ENCODE data around the gene AP5Z1. TPM values are rescaled to one million over a fixed set of nuclear protein-coding genes. Genes with fewer than 3 reads are reported as not detected.

Gene AP5Z1
- total and polyA plus RNA-seq, 2 experiments from 2014 or later: 21.1 to 22.6 TPM

GRCh38 chr7:4820967-4821471 is 45.6 kb downstream of the AP5Z1 start:
- no peaks in the 10 kb centered on the region for H3K36me3 ChIP-seq
- no peaks in the 10 kb centered on the region for H3K4me1 ChIP-seq (ENCODE audit: low read depth)
- no peak for DNase-seq (ENCODE audit: low read depth in 1 of 2, low spot score in 1 of 2)
- H3K27me3 ChIP-seq: no peaks in the 10 kb centered on the region
- TF ChIP-seq CTCF (IDR thresholded peaks at IDR 0.05; ENCODE audit: low read depth, low read length): no peak
- no peak overlapping the region for H3K4me3 ChIP-seq
- no peak overlapping the region for H3K27ac ChIP-seq
- no peaks in the 10 kb centered on the region for H3K9me3 ChIP-seq (ENCODE audit: low read depth)

GRCh38 chr7:4822677-4823076 is 47.3 kb downstream of the AP5Z1 start:
- no peak for TF ChIP-seq CTCF (IDR thresholded peaks at IDR 0.05; ENCODE audit: low read depth, low read length)
- H3K27ac ChIP-seq: no peak overlapping the region
- H3K9me3 ChIP-seq (ENCODE audit: low read depth): no peaks in the 10 kb centered on the region
- H3K4me1 ChIP-seq (ENCODE audit: low read depth): no peaks in the 10 kb centered on the region
- H3K4me3 ChIP-seq: no peak overlapping the region
- no peaks in the 10 kb centered on the region for H3K27me3 ChIP-seq
- no peaks in the 10 kb centered on the region for H3K36me3 ChIP-seq
- DNase-seq (ENCODE audit: low read depth in 1 of 2, low spot score in 1 of 2): no peak

GRCh38 chr7:4823441-4824119 is 48.2 kb downstream of the AP5Z1 start:
- Histone ChIP-seq H3K27me3 (no peaks in the 10 kb centered on the region), H3K4me3 (no peak overlapping the region), H3K4me1 (ENCODE audit: low read depth) (no peaks in the 10 kb centered on the region), H3K36me3 (no peaks in the 10 kb centered on the region), H3K27ac (no peak overlapping the region), H3K9me3 (ENCODE audit: low read depth) (no peaks in the 10 kb centered on the region)
- no peak for TF ChIP-seq CTCF (IDR thresholded peaks at IDR 0.05; ENCODE audit: low read depth, low read length)
- no peak for DNase-seq (ENCODE audit: low read depth in 1 of 2, low spot score in 1 of 2)

- Histone ChIP-seq H3K27ac (no peak overlapping the region), H3K4me3 (no peak overlapping the region), H3K9me3 (ENCODE audit: low read depth) (no peaks in the 10 kb centered on the region), H3K27me3 (no peaks in the 10 kb centered on the region), H3K36me3 (no peaks in the 10 kb centered on the region), H3K4me1 (ENCODE audit: low read depth) (no peaks in the 10 kb centered on the region)
- DNase-seq (ENCODE audit: low read depth in 1 of 2, low spot score in 1 of 2): no peak
- no peak for TF ChIP-seq CTCF (IDR thresholded peaks at IDR 0.05; ENCODE audit: low read depth, low read length)
Measured at GRCh38 chr7:4824120-4824775, 48.8 kb downstream of the AP5Z1 start.

GRCh38 chr7:4825081-4825480 is 49.7 kb downstream of the AP5Z1 start:
- no peaks in the 10 kb centered on the region for H3K9me3 ChIP-seq (ENCODE audit: low read depth)
- H3K4me3 ChIP-seq: no peak overlapping the region
- no peaks in the 10 kb centered on the region for H3K4me1 ChIP-seq (ENCODE audit: low read depth)
- H3K27ac ChIP-seq: no peak overlapping the region
- H3K36me3 ChIP-seq: no peaks in the 10 kb centered on the region
- TF ChIP-seq CTCF (IDR thresholded peaks at IDR 0.05; ENCODE audit: low read depth, low read length): no peak
- no peaks in the 10 kb centered on the region for H3K27me3 ChIP-seq
- no peak for DNase-seq (ENCODE audit: low read depth in 1 of 2, low spot score in 1 of 2)
